K562 (cell line): ENCODE measurements around the gene FXYD1. TPM values are rescaled to one million over a fixed set of nuclear protein-coding genes. Genes with fewer than 3 reads are reported as not detected.

Source experiments
- ATF1 ChIP-seq, 2 experiments: fragments of 450-650 bp in 1 of 2; IDR thresholded peaks; 2 replicates each; pipeline ENCODE4 v1.6.1; 2016; ENCODE audit warnings: missing compliant biosample characterization in 1 of 2, missing genetic modification characterization in 1 of 2
- BRD9 ChIP-seq: fragments of 450-650 bp; IDR thresholded peaks from 2 replicates; pipeline ENCODE4 v1.6.1; 2018; ENCODE audit warnings: low read depth; ENCODE audit not compliant: partially characterized antibody
- CC2D1A ChIP-seq: fragments of 450-650 bp; IDR thresholded peaks from 2 replicates; pipeline ENCODE4 v1.6.1; 2017; ENCODE audit warnings: mild to moderate bottlenecking
- HMG20B ChIP-seq: fragments of 250-450 bp; sonication (Bioruptor Pico); IDR thresholded peaks from 2 replicates; pipeline ENCODE4 v1.5.0; 2021; ENCODE audit warnings: mild to moderate bottlenecking
- ILK ChIP-seq: fragments of 450-650 bp; IDR thresholded peaks from 2 replicates; pipeline ENCODE4 v1.6.1; 2016; ENCODE audit warnings: missing genetic modification characterization, low read depth, mild to moderate bottlenecking, missing compliant biosample characterization, moderate library complexity, borderline replicate concordance
- MBD2 ChIP-seq: sonication (generic); IDR thresholded peaks from 2 replicates; pipeline ENCODE4 v1.6.1; 2016; ENCODE audit warnings: low read depth, borderline replicate concordance
- NCOA2 ChIP-seq, 2 experiments: fragments of 450-650 bp; IDR thresholded peaks; 2 replicates each; pipeline ENCODE4 v1.6.1; 2018; ENCODE audit warnings: mild to moderate bottlenecking in 2 of 2, moderate library complexity in 1 of 2; ENCODE audit not compliant: partially characterized antibody in 2 of 2
- NFYB ChIP-seq: IDR thresholded peaks from 2 replicates; pipeline ENCODE4 v1.6.1; 2011; ENCODE audit warnings: mild to moderate bottlenecking, moderate library complexity; ENCODE audit not compliant: insufficient read length; ENCODE audit errors: extremely low read depth
- POLR2B ChIP-seq: fragments of 450-650 bp; IDR thresholded peaks from 2 replicates; pipeline ENCODE4 v1.6.1; 2018; ENCODE audit warnings: low read depth; ENCODE audit not compliant: partially characterized antibody
- PTBP1 ChIP-seq: fragments of 200-400 bp; formaldehyde crosslinking; IDR thresholded peaks from 2 replicates; pipeline ENCODE4 v1.6.1; 2017; ENCODE audit warnings: low read depth, low read length
- RBM39 ChIP-seq: fragments of 200-400 bp; formaldehyde crosslinking; optimal IDR thresholded peaks from 2 replicates; pipeline ENCODE3; 2018; ENCODE audit warnings: low read depth, low read length
- SAFB ChIP-seq: fragments of 200-400 bp; formaldehyde crosslinking; IDR thresholded peaks from 2 replicates; pipeline ENCODE4 v1.6.1; 2017; ENCODE audit warnings: low read depth, low read length, borderline replicate concordance
- SIN3B ChIP-seq: fragments of 450-650 bp; IDR thresholded peaks from 2 replicates; pipeline ENCODE4 v1.6.1; 2017; ENCODE audit warnings: low read depth, mild to moderate bottlenecking, moderate library complexity
- TEAD1 ChIP-seq, 2 experiments: fragments of 450-650 bp in 1 of 2; sonication (generic) in 1 of 2; formaldehyde crosslinking; IDR thresholded peaks; 2 replicates each; pipeline versions ENCODE4 v1.4.0 to v1.8.0; 2020 to 2022; ENCODE audit warnings: mild to moderate bottlenecking in 2 of 2, missing genetic modification reagents in 1 of 2
- ZFX ChIP-seq: sonication (generic); formaldehyde crosslinking; IDR thresholded peaks from 2 replicates; pipeline ENCODE4 v1.8.0; 2022; ENCODE audit warnings: mild to moderate bottlenecking, missing genetic modification reagents, moderate library complexity
- ZNF274 ChIP-seq: IDR thresholded peaks from 2 replicates; pipeline ENCODE4 v1.6.1; 2011; ENCODE audit warnings: low read depth, mild to moderate bottlenecking, low read length, moderate library complexity, borderline replicate concordance
- ZNF408 ChIP-seq: fragments of 250-450 bp; sonication (Bioruptor Pico); IDR thresholded peaks from 2 replicates; pipeline ENCODE4 v1.4.0; 2020; ENCODE audit warnings: low read depth, mild to moderate bottlenecking, moderate library complexity
- ZNF57 ChIP-seq: fragments of 450-650 bp; formaldehyde crosslinking; IDR thresholded peaks from 2 replicates; pipeline ENCODE4 v1.4.0; 2020; ENCODE audit warnings: mild to moderate bottlenecking, moderate library complexity
- polyA plus RNA-seq, 8 experiments: library from polyadenylated mRNA; depleted of rRNA in 4 of 8; stranded (reverse) in 5 of 8; unstranded in 3 of 8; fragments of >200 nt; fragmentation: Nextera tagmentation in 2 of 8; fragmentation: Illumina TruSeq in 1 of 8; extraction: Ambion mirVana in 2 of 8; extraction: Trizol in 1 of 8; gene quantifications; 2 replicates each; pipeline versions ENCODE4 v1.2.1 to v1.2.3, GENCODE V29; 2011 to 2014; ENCODE audit warnings: inconsistent platforms in 1 of 8, missing spikeins in 1 of 8
- total RNA-seq, 7 experiments: library from RNA; depleted of rRNA in 6 of 7; stranded (reverse); fragments of >200 nt in 6 of 7; fragmentation: Illumina TruSeq in 2 of 7; extraction: Trizol in 2 of 7; gene quantifications; 2 replicates each; pipeline versions ENCODE4 v1.2.1 to v1.2.3, GENCODE V29; 2011 to 2021; ENCODE audit warnings: low replicate concordance in 1 of 7
- TF ChIP-seq, protein P1 (sequence below): fragments of 250-450 bp; sonication (Bioruptor Pico); IDR thresholded peaks from 2 replicates; pipeline ENCODE4 v1.4.0; 2020
- TF ChIP-seq, protein P2 (sequence below): fragments of 250-450 bp; sonication (Bioruptor Pico); IDR thresholded peaks from 2 replicates; pipeline ENCODE4 v1.8.0; 2022; ENCODE audit warnings: inconsistent platforms, mild to moderate bottlenecking, moderate library complexity, borderline replicate concordance
- TF ChIP-seq, protein P3 (sequence below): IDR thresholded peaks from 2 replicates; pipeline ENCODE4 v1.6.1; 2012; ENCODE audit warnings: low read depth, low read length, improper control_type of control experiment, borderline replicate concordance

Gene FXYD1
- total and polyA plus RNA-seq, 9 of the 15 experiments (the other 6 are each of a cell fraction or from before 2014, with no cell fraction given), result 0.40 to 3.2 (median 1.8) TPM; not detected in 3

DNA sequence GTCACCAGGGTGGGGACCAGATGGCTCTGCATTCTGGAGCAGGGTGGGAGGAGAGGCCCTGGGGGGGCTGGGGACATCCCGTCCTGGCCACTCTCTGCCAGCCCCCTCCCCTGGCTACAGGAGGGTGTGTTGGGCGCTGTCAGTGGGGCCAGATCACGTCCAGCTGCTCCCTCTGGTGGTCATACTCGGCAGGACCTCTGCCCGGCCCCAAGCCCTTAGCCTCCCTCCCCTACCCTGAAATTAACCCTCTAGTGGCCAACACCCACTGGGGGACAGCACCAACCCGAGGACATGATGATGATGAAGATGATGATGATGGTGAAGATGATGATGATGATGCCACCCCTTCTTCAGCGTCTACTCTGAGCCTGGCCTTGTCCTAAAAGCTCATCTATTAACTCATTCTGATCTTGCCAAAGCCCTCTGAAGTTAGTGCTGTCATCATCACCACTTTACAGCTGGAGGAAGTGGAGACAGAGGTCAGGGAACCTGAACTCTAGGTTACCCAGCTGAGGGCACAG lies 3.2 kb upstream of the FXYD1 start (continued):
- TF ChIP-seq, protein P1, sequence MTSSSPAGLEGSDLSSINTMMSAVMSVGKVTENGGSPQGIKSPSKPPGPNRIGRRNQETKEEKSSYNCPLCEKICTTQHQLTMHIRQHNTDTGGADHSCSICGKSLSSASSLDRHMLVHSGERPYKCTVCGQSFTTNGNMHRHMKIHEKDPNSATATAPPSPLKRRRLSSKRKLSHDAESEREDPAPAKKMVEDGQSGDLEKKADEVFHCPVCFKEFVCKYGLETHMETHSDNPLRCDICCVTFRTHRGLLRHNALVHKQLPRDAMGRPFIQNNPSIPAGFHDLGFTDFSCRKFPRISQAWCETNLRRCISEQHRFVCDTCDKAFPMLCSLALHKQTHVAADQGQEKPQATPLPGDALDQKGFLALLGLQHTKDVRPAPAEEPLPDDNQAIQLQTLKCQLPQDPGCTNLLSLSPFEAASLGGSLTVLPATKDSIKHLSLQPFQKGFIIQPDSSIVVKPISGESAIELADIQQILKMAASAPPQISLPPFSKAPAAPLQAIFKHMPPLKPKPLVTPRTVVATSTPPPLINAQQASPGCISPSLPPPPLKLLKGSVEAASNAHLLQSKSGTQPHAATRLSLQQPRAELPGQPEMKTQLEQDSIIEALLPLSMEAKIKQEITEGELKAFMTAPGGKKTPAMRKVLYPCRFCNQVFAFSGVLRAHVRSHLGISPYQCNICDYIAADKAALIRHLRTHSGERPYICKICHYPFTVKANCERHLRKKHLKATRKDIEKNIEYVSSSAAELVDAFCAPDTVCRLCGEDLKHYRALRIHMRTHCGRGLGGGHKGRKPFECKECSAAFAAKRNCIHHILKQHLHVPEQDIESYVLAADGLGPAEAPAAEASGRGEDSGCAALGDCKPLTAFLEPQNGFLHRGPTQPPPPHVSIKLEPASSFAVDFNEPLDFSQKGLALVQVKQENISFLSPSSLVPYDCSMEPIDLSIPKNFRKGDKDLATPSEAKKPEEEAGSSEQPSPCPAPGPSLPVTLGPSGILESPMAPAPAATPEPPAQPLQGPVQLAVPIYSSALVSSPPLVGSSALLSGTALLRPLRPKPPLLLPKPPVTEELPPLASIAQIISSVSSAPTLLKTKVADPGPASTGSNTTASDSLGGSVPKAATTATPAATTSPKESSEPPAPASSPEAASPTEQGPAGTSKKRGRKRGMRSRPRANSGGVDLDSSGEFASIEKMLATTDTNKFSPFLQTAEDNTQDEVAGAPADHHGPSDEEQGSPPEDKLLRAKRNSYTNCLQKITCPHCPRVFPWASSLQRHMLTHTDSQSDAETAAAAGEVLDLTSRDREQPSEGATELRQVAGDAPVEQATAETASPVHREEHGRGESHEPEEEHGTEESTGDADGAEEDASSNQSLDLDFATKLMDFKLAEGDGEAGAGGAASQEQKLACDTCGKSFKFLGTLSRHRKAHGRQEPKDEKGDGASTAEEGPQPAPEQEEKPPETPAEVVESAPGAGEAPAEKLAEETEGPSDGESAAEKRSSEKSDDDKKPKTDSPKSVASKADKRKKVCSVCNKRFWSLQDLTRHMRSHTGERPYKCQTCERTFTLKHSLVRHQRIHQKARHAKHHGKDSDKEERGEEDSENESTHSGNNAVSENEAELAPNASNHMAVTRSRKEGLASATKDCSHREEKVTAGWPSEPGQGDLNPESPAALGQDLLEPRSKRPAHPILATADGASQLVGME (CRISPR knock-in tag), result no peak
- TF ChIP-seq ATF1 (CRISPR knock-in tag; IDR thresholded peaks at IDR 0.05) (no peak), ATF1 (tag; IDR thresholded peaks at IDR 0.05) (peak; percentile 41), MBD2 (no peak), ZNF408 (no peak), ZFX (CRISPR knock-in tag) (no peak), ILK (tag) (no peak), RBM39 (no peak), CC2D1A (peak; percentile 70; the same call in 1 of the 2 replicates), BRD9 (no peak), POLR2B (no peak), TEAD1 (CRISPR knock-in tag; IDR thresholded peaks at IDR 0.05) (no peak), ZNF274 (no peak), ZNF57 (CRISPR knock-in tag) (no peak), PTBP1 (no peak), HMG20B (CRISPR knock-in tag) (no peak), NFYB (no peak), SAFB (no peak), NCOA2 (IDR thresholded peaks at IDR 0.05; ENCODE audit: partially characterized antibody in 2 of 2) (no peak), SIN3B (peak; percentile 20; the same call in 1 of the 2 replicates)
- TF ChIP-seq, protein P2, sequence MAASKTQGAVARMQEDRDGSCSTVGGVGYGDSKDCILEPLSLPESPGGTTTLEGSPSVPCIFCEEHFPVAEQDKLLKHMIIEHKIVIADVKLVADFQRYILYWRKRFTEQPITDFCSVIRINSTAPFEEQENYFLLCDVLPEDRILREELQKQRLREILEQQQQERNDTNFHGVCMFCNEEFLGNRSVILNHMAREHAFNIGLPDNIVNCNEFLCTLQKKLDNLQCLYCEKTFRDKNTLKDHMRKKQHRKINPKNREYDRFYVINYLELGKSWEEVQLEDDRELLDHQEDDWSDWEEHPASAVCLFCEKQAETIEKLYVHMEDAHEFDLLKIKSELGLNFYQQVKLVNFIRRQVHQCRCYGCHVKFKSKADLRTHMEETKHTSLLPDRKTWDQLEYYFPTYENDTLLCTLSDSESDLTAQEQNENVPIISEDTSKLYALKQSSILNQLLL (CRISPR knock-in tag), result no peak
- TF ChIP-seq, protein P3, sequence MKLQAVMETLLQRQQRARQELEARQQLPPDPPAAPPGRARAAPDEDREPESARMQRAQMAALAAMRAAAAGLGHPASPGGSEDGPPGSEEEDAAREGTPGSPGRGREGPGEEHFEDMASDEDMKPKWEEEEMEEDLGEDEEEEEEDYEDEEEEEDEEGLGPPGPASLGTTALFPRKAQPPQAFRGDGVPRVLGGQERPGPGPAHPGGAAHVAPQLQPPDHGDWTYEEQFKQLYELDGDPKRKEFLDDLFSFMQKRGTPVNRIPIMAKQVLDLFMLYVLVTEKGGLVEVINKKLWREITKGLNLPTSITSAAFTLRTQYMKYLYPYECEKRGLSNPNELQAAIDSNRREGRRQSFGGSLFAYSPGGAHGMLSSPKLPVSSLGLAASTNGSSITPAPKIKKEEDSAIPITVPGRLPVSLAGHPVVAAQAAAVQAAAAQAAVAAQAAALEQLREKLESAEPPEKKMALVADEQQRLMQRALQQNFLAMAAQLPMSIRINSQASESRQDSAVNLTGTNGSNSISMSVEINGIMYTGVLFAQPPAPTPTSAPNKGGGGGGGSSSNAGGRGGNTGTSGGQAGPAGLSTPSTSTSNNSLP, result no peak
